ENCODE measurements around the gene ROBO2.

DNA sequence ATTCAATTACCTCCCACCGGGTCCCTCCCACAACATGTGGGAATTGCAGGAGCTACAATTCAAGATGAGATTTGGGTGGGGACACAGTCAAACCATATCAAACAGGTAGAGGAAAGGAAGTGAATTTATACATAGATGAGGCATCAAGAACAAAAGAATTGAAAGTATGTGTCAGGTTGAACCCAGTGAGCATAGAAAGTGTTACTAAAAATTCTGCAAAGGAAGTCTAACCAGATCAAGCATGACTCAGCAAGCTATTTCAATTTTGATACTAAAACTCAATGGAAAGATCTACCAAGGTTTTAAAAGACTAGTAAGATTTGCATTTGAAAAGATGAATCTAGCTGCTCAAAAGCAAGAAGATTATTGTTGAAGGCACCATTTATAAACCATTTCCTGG is 323.0 kb downstream of the ROBO2 start:
- no peak for TF ChIP-seq SMC3 (IDR thresholded peaks at IDR 0.05; ENCODE audit: low read depth, low read length)
- TF ChIP-seq YY1 (IDR thresholded peaks at IDR 0.05; ENCODE audit: low read depth) = no peak
- TF ChIP-seq, protein P1, sequence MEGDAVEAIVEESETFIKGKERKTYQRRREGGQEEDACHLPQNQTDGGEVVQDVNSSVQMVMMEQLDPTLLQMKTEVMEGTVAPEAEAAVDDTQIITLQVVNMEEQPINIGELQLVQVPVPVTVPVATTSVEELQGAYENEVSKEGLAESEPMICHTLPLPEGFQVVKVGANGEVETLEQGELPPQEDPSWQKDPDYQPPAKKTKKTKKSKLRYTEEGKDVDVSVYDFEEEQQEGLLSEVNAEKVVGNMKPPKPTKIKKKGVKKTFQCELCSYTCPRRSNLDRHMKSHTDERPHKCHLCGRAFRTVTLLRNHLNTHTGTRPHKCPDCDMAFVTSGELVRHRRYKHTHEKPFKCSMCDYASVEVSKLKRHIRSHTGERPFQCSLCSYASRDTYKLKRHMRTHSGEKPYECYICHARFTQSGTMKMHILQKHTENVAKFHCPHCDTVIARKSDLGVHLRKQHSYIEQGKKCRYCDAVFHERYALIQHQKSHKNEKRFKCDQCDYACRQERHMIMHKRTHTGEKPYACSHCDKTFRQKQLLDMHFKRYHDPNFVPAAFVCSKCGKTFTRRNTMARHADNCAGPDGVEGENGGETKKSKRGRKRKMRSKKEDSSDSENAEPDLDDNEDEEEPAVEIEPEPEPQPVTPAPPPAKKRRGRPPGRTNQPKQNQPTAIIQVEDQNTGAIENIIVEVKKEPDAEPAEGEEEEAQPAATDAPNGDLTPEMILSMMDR (IDR thresholded peaks at IDR 0.05) = no peak
- no peak for TF ChIP-seq EZH2phosphoT487 (IDR thresholded peaks at IDR 0.05; ENCODE audit: borderline replicate concordance, low read depth)
- TF ChIP-seq POLR2AphosphoS5 (IDR thresholded peaks at IDR 0.05; ENCODE audit: low read depth, low read length) = no peak
- no peak for TF ChIP-seq EP300 (IDR thresholded peaks at IDR 0.05; ENCODE audit: borderline replicate concordance in 1 of 2, low read depth in 1 of 2, low read length in 1 of 2)
- TF ChIP-seq RXRA (IDR thresholded peaks at IDR 0.05; ENCODE audit: borderline replicate concordance, low read depth) = no peak
- TF ChIP-seq, protein P2, sequence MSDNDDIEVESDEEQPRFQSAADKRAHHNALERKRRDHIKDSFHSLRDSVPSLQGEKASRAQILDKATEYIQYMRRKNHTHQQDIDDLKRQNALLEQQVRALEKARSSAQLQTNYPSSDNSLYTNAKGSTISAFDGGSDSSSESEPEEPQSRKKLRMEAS (IDR thresholded peaks at IDR 0.05; ENCODE audit: low read depth) = no peak
- TF ChIP-seq RFX5 (IDR thresholded peaks at IDR 0.05; ENCODE audit: low read length) = no peak
- TF ChIP-seq SIN3A (IDR thresholded peaks at IDR 0.05; ENCODE audit: borderline replicate concordance, low read depth, low read length) = no peak
- TF ChIP-seq, protein P3, sequence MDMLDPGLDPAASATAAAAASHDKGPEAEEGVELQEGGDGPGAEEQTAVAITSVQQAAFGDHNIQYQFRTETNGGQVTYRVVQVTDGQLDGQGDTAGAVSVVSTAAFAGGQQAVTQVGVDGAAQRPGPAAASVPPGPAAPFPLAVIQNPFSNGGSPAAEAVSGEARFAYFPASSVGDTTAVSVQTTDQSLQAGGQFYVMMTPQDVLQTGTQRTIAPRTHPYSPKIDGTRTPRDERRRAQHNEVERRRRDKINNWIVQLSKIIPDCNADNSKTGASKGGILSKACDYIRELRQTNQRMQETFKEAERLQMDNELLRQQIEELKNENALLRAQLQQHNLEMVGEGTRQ (IDR thresholded peaks at IDR 0.05; ENCODE audit: borderline replicate concordance, low read depth, low read length) = no peak

Measured in SK-N-SH (cell line).